ENCODE data around the gene MB21D2.

- TF ChIP-seq CTCF (IDR thresholded peaks at IDR 0.05; ENCODE audit: low read length), result no peak
- no peak for TF ChIP-seq EZH2 (IDR thresholded peaks at IDR 0.05; ENCODE audit: borderline replicate concordance, low read length)
These were observed 9.9 kb downstream of the MB21D2 start for GRCh38 chr3:192907784-192908183.

Measured in OCI-LY1 (cell line).